Lung (tissue), 12 donors: ENCODE measurements around the gene FTCDNL1. TPM values are rescaled to one million over a fixed set of nuclear protein-coding genes. Genes with fewer than 3 reads are reported as not detected.

Source experiments
- ATAC-seq: fragments of 200-7000 bp; cut with Tn5 transposase; one replicate; pipeline ENCODE4 v1.9.1; 2020; ENCODE audit warnings: moderate number of reproducible peaks; ENCODE audit not compliant: insufficient read depth, low FRiP score
- DNase-seq, 3 donors: peaks; one replicate each; pipeline ENCODE4 v3.0.0-alpha.2; 2013 to 2017
- H3K27ac ChIP-seq, 2 donors: one replicate each; pipeline ENCODE4 v1.5.1; 2013; ENCODE audit warnings: mild to moderate bottlenecking in 2 of 2, moderate library complexity in 2 of 2, control low read depth in 1 of 2, inconsistent platforms in 1 of 2, low read depth in 1 of 2, low read length in 1 of 2
- H3K27me3 ChIP-seq, 3 donors: one replicate each; pipeline ENCODE4 v1.5.1; 2013; ENCODE audit warnings: low read length in 2 of 3; ENCODE audit not compliant: control insufficient read depth in 3 of 3, insufficient read depth in 3 of 3
- H3K36me3 ChIP-seq, 4 donors: one replicate each; pipeline ENCODE4 v1.5.1; 2013; ENCODE audit warnings: low read length in 4 of 4, mild to moderate bottlenecking in 1 of 4, moderate library complexity in 1 of 4; ENCODE audit not compliant: control insufficient read depth in 4 of 4, insufficient read depth in 4 of 4
- H3K4me1 ChIP-seq, 5 donors: one replicate each; pipeline ENCODE4 v1.5.1; 2013; ENCODE audit warnings: low read length in 5 of 5, mild to moderate bottlenecking in 2 of 5, moderate library complexity in 1 of 5; ENCODE audit not compliant: control insufficient read depth in 5 of 5, insufficient read depth in 5 of 5
- H3K4me3 ChIP-seq: one replicate; pipeline ENCODE4 v1.5.1; 2013; ENCODE audit warnings: mild to moderate bottlenecking, control low read depth, moderate library complexity
- H3K9ac ChIP-seq, 2 donors: one replicate each; pipeline ENCODE4 v1.5.1; 2013; ENCODE audit warnings: low read length in 2 of 2, control low read depth in 1 of 2; ENCODE audit not compliant: insufficient read depth in 1 of 2
- H3K9me3 ChIP-seq, 4 donors: one replicate each; pipeline ENCODE4 v1.5.1; 2013; ENCODE audit warnings: low read length in 3 of 4, mild to moderate bottlenecking in 1 of 4, moderate library complexity in 1 of 4; ENCODE audit not compliant: control insufficient read depth in 4 of 4, insufficient read depth in 3 of 4
- WGBS, 2 donors: extraction: QIAGEN DNeasy Blood & Tissue Kit; methylation state at CpG; one replicate each; pipeline ENCODE4 v1.1.7; 2013; 5-methylcytosine and 5-hydroxymethylcytosine counted together
- polyA plus RNA-seq, 2 donors: library from polyadenylated mRNA; stranded (reverse); fragments of 200-250 nt; gene quantifications; one replicate each; pipeline ENCODE4 v1.2.1, GENCODE V29; 2013
- total RNA-seq, 2 donors: library from RNA; depleted of rRNA in 1 of 2; stranded (reverse); fragments of >200 nt in 1 of 2; gene quantifications; one replicate each; pipeline ENCODE4 v1.2.1, GENCODE V29; 2014 to 2021
- TF ChIP-seq, protein P1 (sequence below): IDR thresholded peaks from 2 replicates; pipeline ENCODE4 v1.5.1; 2012; ENCODE audit warnings: mild to moderate bottlenecking; ENCODE audit errors: control extremely low read depth, extremely low read depth
- donor health status: control.
- donor health status: control.
- donor health status: Bipolar disorder and iron deficiency.
- donor health status: healthy.
- donor health status: DM: yes; HTN: yes; CAD: no.

Gene FTCDNL1
- total and polyA plus RNA-seq, 4 donors, result 1.3 to 2.8 (median 1.8) TPM

DNA sequence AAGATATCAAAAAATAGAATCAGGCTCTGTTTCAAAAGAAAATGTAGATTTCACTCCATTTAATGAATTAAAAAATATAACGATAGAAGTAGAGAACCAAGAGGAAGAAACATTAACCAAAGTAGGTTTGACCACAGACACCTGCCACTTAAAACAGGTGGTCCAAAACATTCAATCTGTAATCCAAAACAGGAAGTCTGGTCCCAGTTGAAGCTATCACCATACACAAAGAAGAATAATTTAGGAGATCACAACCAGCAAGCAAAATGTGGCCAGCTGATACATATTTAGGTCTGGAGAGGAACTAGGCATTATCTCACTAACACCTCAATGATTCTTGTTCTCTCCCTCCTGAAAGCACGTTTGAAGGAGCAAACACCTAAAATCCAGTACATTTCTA, 73.1 kb downstream of the FTCDNL1 start:
- Histone ChIP-seq H3K27me3 (no peaks in the 10 kb centered on the region), H3K9me3 (peaks cover 0 to 3% (median 1%) of the 10 kb centered on the region in 4 donors), H3K4me1 (no peaks in the 10 kb centered on the region), H3K27ac (no peak overlapping the region), H3K36me3 (no peaks in the 10 kb centered on the region), H3K9ac (no peak overlapping the region), H3K4me3 (no peak overlapping the region)
- TF ChIP-seq, protein P1, sequence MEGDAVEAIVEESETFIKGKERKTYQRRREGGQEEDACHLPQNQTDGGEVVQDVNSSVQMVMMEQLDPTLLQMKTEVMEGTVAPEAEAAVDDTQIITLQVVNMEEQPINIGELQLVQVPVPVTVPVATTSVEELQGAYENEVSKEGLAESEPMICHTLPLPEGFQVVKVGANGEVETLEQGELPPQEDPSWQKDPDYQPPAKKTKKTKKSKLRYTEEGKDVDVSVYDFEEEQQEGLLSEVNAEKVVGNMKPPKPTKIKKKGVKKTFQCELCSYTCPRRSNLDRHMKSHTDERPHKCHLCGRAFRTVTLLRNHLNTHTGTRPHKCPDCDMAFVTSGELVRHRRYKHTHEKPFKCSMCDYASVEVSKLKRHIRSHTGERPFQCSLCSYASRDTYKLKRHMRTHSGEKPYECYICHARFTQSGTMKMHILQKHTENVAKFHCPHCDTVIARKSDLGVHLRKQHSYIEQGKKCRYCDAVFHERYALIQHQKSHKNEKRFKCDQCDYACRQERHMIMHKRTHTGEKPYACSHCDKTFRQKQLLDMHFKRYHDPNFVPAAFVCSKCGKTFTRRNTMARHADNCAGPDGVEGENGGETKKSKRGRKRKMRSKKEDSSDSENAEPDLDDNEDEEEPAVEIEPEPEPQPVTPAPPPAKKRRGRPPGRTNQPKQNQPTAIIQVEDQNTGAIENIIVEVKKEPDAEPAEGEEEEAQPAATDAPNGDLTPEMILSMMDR, result no peak
- ATAC-seq (no peak), DNase-seq (no peak)
- 64 to 71% methylated on average over 2 of the region's 2 CpGs for WGBS, 2 donors

DNA sequence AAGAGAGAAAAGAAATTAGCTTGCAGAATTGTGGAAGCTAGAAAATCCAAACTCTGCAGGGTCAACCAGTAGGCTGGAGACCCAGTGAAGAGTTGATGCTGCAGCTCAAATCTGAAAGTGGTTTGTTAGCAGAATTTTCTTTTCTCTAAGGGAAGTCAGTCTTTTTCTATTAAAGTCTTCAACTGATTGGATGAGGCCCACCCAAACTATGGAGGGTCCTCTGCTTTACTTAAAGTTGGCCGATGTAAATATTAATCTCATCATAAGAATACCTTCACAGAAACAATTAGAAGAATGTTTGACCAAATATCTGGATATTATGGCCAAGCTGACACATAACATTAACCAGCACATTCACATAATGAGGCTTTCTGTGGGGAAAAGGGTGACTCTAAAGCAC, 73.7 kb downstream of the FTCDNL1 start:
- H3K9ac ChIP-seq, result no peak overlapping the region
- no peaks in the 10 kb centered on the region for H3K36me3 ChIP-seq
- ATAC-seq (no peak), DNase-seq (no peak)
- H3K4me1 ChIP-seq, result no peaks in the 10 kb centered on the region
- no peak overlapping the region for H3K4me3 ChIP-seq
- no peaks in the 10 kb centered on the region for H3K27me3 ChIP-seq
- TF ChIP-seq, protein P1, result no peak
- WGBS, 2 donors, result 91 to 97% methylated on average over 1 of the region's 1 CpG
- H3K9me3 ChIP-seq, result peaks cover 0 to 3% (median 1%) of the 10 kb centered on the region in 4 donors
- no peak overlapping the region for H3K27ac ChIP-seq

DNA sequence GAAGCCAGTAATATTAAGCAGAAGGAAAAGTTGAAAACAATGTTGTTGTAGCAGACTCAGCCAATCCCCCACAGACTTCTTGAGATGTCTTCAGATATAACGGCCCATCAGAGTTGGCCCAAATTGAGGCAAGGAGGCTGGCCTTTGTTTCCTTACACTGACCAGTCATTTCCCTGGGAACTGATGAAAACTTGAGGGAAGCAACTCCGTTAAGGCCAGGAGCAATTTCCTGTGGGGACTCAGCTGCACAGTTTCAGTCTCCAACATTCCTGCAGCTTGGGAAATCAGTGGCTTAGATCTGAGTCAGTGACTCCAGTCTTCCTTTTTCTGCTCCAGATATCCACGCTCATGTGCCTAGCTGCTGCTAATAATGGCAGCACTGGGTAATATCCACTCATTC, 75.7 kb downstream of the FTCDNL1 start:
- DNase-seq (no peak), ATAC-seq (no peak)
- H3K36me3 ChIP-seq, result no peaks in the 10 kb centered on the region
- no peak overlapping the region for H3K27ac ChIP-seq
- H3K4me3 ChIP-seq, result no peak overlapping the region
- H3K4me1 ChIP-seq, result no peaks in the 10 kb centered on the region
- H3K9ac ChIP-seq, result no peak overlapping the region
- peaks cover 0 to 1% (median 0%) of the 10 kb centered on the region in 4 donors for H3K9me3 ChIP-seq
- 70 to 76% methylated on average over 3 of the region's 3 CpGs for whole genome bisulfite sequencing, 2 donors
- H3K27me3 ChIP-seq, result no peaks in the 10 kb centered on the region
- TF ChIP-seq, protein P1, result no peak
